ENCODE results near the gene SNTG2. TPM values are rescaled to one million over a fixed set of nuclear protein-coding genes. Genes with fewer than 3 reads are reported as not detected.

Gene SNTG2
- total and polyA plus RNA-seq, 12 donors: 0.39 to 2.8 (median 1.0) TPM; not detected in 1

DNA sequence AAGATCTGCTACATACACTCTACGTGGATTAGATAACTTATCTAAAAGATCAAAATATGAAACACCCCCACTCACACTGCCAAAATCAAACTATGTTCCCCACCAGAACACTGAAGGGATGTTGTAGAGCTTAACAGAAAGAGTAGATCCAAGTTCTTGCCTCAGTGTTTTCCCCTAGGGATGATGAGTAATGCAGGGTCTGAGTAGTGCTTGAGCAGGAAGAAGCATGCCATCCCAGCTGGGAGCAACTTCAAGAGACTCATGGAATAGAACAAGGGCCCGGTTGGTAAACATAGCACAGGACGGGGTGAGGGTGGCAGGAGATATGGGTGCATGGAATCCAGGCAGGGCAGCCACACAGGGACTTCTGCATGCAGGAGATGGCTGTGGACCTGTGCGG, 74.3 kb downstream of the SNTG2 start:
- 52 to 54% methylated on average over 4 of the region's 4 CpGs for WGBS, 2 donors
- TF ChIP-seq, protein P1, sequence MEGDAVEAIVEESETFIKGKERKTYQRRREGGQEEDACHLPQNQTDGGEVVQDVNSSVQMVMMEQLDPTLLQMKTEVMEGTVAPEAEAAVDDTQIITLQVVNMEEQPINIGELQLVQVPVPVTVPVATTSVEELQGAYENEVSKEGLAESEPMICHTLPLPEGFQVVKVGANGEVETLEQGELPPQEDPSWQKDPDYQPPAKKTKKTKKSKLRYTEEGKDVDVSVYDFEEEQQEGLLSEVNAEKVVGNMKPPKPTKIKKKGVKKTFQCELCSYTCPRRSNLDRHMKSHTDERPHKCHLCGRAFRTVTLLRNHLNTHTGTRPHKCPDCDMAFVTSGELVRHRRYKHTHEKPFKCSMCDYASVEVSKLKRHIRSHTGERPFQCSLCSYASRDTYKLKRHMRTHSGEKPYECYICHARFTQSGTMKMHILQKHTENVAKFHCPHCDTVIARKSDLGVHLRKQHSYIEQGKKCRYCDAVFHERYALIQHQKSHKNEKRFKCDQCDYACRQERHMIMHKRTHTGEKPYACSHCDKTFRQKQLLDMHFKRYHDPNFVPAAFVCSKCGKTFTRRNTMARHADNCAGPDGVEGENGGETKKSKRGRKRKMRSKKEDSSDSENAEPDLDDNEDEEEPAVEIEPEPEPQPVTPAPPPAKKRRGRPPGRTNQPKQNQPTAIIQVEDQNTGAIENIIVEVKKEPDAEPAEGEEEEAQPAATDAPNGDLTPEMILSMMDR (IDR thresholded peaks at IDR 0.05): no peak
- Histone ChIP-seq H3K27ac (no peak overlapping the region), H3K4me3 (no peak overlapping the region), H3K4me1 (no peaks in the 10 kb centered on the region), H3K9me3 (no peaks in the 10 kb centered on the region), H3K36me3 (no peaks in the 10 kb centered on the region), H3K27me3 (peaks cover 0 to 7% (median 0%) of the 10 kb centered on the region in 7 donors)
- intact Hi-C loops (cut with DNase I): no loop called here
- no peak for ATAC-seq
- DNase-seq: no peak

DNA sequence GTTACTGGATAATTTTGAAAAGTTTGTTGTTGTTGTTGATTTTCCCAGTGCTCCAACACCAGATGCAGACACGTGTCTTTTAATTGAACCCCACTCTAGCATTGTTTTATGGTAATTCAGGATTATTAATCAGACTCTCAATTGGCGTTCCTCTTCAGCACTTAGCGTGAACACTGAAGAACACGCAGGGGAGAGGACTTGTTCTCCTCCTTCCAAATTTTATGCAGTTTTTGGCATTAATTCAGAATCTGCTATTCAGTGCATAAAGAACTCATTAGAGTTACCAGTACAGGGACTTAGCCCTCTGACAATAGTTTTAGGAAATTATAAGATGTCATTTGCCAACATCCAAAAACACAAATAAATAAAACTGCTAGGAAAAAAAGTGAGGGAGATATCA, 75.5 kb downstream of the SNTG2 start:
- Histone ChIP-seq H3K4me3 (no peak overlapping the region), H3K9me3 (no peaks in the 10 kb centered on the region), H3K27ac (no peak overlapping the region), H3K36me3 (no peaks in the 10 kb centered on the region), H3K4me1 (no peaks in the 10 kb centered on the region), H3K27me3 (peaks cover 0 to 7% (median 0%) of the 10 kb centered on the region in 7 donors)
- ATAC-seq: no peak
- TF ChIP-seq, protein P1 (IDR thresholded peaks at IDR 0.05): no peak
- DNase-seq: no peak
- whole genome bisulfite sequencing, 2 donors: 57 to 74% methylated on average over 4 of the region's 4 CpGs
- intact Hi-C loops (cut with DNase I): no loop called here

DNA sequence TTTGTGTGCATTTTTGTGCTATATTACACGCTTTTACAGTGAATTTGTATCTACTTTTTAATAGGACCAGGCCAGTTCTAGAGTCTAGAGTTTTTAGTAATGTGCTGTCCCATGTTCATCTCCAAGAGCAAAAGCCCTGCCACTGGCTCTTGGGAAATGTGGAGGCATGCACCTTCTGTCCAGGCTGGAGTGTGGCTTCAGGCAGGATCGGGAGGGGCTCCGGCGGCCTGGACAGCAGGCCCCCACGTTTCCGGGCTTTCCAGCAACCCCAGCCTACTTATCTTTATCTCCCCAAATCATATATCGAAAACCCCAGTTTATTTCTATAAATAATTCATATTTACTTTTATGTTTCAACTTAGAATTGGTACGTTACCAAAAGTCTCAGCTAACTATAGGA, 78.2 kb downstream of the SNTG2 start:
- intact Hi-C loops (cut with DNase I): no loop called here
- Histone ChIP-seq H3K9me3 (no peaks in the 10 kb centered on the region), H3K27ac (no peak overlapping the region), H3K4me1 (no peaks in the 10 kb centered on the region), H3K4me3 (no peak overlapping the region), H3K27me3 (peaks cover 0 to 7% (median 0%) of the 10 kb centered on the region in 7 donors), H3K36me3 (no peaks in the 10 kb centered on the region)
- 80 to 87% methylated on average over 8 of the region's 8 CpGs for WGBS, 2 donors
- DNase-seq: no peak
- TF ChIP-seq, protein P1 (IDR thresholded peaks at IDR 0.05): no peak
- ATAC-seq: no peak

DNA sequence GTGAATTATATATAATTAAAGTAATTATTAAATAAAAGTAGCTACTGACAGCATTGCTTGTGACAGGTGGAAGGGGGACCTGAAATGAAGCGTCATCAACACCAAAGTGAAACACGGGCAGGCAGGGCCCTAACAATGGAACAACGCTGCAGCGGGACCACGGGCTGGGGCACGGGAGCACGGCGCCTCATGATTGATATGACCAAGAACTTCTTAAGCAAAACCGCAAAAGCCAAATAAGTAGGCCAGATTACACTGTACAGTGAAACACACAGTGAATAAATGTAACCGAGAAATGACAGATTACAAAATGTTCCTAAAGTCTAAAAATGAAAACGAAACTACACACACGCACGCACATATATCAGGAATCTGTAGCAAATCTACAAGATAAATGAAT, 81.4 kb downstream of the SNTG2 start:
- Histone ChIP-seq H3K4me1 (no peaks in the 10 kb centered on the region), H3K36me3 (no peaks in the 10 kb centered on the region), H3K9me3 (peaks cover 0 to 5% (median 0%) of the 10 kb centered on the region in 11 donors), H3K4me3 (no peak overlapping the region), H3K27me3 (peaks cover 0 to 3% (median 0%) of the 10 kb centered on the region in 7 donors), H3K27ac (no peak overlapping the region)
- ATAC-seq (no peak), DNase-seq (no peak)
- TF ChIP-seq, protein P1 (IDR thresholded peaks at IDR 0.05): no peak
- intact Hi-C loops (cut with DNase I): no loop called here
- 85 to 92% methylated on average over 13 of the region's 13 CpGs for WGBS, 2 donors
